ENCODE results near the gene ERG28.
"Not testable (repeated sequence)": the region's sequence is repeated elsewhere in the genome, so short reads cannot be mapped to it uniquely, and the experiment has no call there.

ERG28 gene

GRCh38 chr14:75626396-75626795 lies 34.3 kb downstream of the ERG28 start:
- no peak for DNase-seq

- DNase-seq = no peak
Measured at GRCh38 chr14:75625034-75625433, 35.6 kb downstream of the ERG28 start.

- no peak for DNase-seq
Measured at GRCh38 chr14:75619548-75619947, 41.1 kb downstream of the ERG28 start.

- DNase-seq = no peak
Measured at GRCh38 chr14:75615200-75615599, 45.5 kb downstream of the ERG28 start.

- no peak for DNase-seq
Measured at GRCh38 chr14:75614179-75614578, 46.5 kb downstream of the ERG28 start.

GRCh38 chr14:75612157-75612556 lies 48.5 kb downstream of the ERG28 start:
- DNase-seq = no peak

- DNase-seq = no peak
Measured at GRCh38 chr14:75610834-75611233, 49.8 kb downstream of the ERG28 start.

- DNase-seq = no peak
Measured at GRCh38 chr14:75609606-75610475, 50.8 kb downstream of the ERG28 start.

GRCh38 chr14:75609116-75609515 lies 51.6 kb downstream of the ERG28 start:
- no peak for DNase-seq

- no peak for DNase-seq
Measured at GRCh38 chr14:75607842-75608640, 52.6 kb downstream of the ERG28 start.

- DNase-seq = no peak
Measured at GRCh38 chr14:75607044-75607443, 53.6 kb downstream of the ERG28 start.

- DNase-seq = no peak
Measured at GRCh38 chr14:75605916-75606315, 54.8 kb downstream of the ERG28 start.

- peak; percentile 36 for DNase-seq
Measured at GRCh38 chr14:75604979-75605851, 55.5 kb downstream of the ERG28 start.

- no peak for DNase-seq
Measured at GRCh38 chr14:75602503-75602902, 58.2 kb downstream of the ERG28 start.

- DNase-seq = not testable (repeated sequence)
Measured at GRCh38 chr14:75601061-75601460, 59.6 kb downstream of the ERG28 start.

GRCh38 chr14:75600100-75600499 lies 60.6 kb downstream of the ERG28 start:
- not testable (repeated sequence) for DNase-seq

Data from right kidney (tissue), 1 donor.